Panc1 (cell line): ENCODE data around the gene PPP1R1A. TPM values are rescaled to one million over a fixed set of nuclear protein-coding genes. Genes with fewer than 3 reads are reported as not detected.

Experiments used
- ATAC-seq: fragments of 200-7000 bp; cut with Tn5 transposase; 2 replicates; pipeline ENCODE4 v1.9.1; 2020; ENCODE audit warnings: mild to moderate bottlenecking, moderate library complexity
- BruUV-seq: library from RNA; stranded (reverse); fragments of 400-500 nt; replicated peaks from 2 replicates; lab custom pipeline; 2021; lab: Mats Ljungman, UMichigan
- CTCF ChIA-PET: fragments of 300-600 bp; sonication (Branson Sonifier 250); formaldehyde crosslinking; loops from one replicate; lab custom pipeline; 2022; ENCODE audit warnings: antibody characterized with exemption; lab: Charles Lee
- POLR2A ChIA-PET: fragments of 300-600 bp; sonication (Branson Sonifier 250); formaldehyde crosslinking; loops from one replicate; lab custom pipeline; 2022; ENCODE audit warnings: antibody characterized with exemption; lab: Charles Lee
- DNase-seq: peaks from one replicate; pipeline ENCODE4 v3.0.0-alpha.2; 2010; ENCODE audit warnings: low read depth, low spot score
- H3K27ac ChIP-seq: 2 replicates; pipeline ENCODE4 v1.5.1; 2011; ENCODE audit warnings: mild to moderate bottlenecking, low read length, inconsistent platforms
- H3K27me3 ChIP-seq: fragments of 200-500 bp; sonication (Bioruptor generic); 2 replicates; pipeline ENCODE4 v1.6.0; 2014; ENCODE audit warnings: low read length, inconsistent platforms; ENCODE audit not compliant: control insufficient read depth, insufficient read depth
- H3K36me3 ChIP-seq: fragments of 200-500 bp; sonication (Bioruptor generic); 2 replicates; pipeline ENCODE4 v1.5.1; 2014; ENCODE audit warnings: inconsistent platforms, mild to moderate bottlenecking, low read length, moderate library complexity; ENCODE audit not compliant: control insufficient read depth, insufficient read depth
- H3K4me1 ChIP-seq: 2 replicates; pipeline ENCODE4 v1.5.1; 2011; ENCODE audit warnings: inconsistent platforms, mild to moderate bottlenecking, low read length, moderate library complexity; ENCODE audit not compliant: control insufficient read depth, insufficient read depth
- H3K4me3 ChIP-seq, 2 experiments: 2 replicates each; pipeline ENCODE4 v1.5.1; 2011 to 2012; ENCODE audit warnings: low read depth in 2 of 2, low read length in 2 of 2, mild to moderate bottlenecking in 2 of 2, inconsistent platforms in 1 of 2, moderate library complexity in 1 of 2
- H3K9me3 ChIP-seq: fragments of 200-500 bp; sonication (Bioruptor generic); 2 replicates; pipeline ENCODE4 v1.5.1; 2014; ENCODE audit warnings: low read depth, mild to moderate bottlenecking, inconsistent platforms, low read length, moderate library complexity; ENCODE audit not compliant: control insufficient read depth, insufficient read depth
- CTCF ChIP-seq: fragments of 450-650 bp; IDR thresholded peaks from 2 replicates; pipeline ENCODE4 v1.5.1; 2017; ENCODE audit warnings: mild to moderate bottlenecking
- POLR2AphosphoS5 ChIP-seq: IDR thresholded peaks from 2 replicates; pipeline ENCODE4 v1.6.1; 2012; ENCODE audit warnings: mild to moderate bottlenecking, low read depth, low read length, moderate library complexity
- REST ChIP-seq, 2 experiments: IDR thresholded peaks; 2 replicates each; pipeline ENCODE4 v1.6.1; 2011 to 2012; ENCODE audit warnings: low read depth in 2 of 2, control low read depth in 1 of 2, low read length in 1 of 2, mild to moderate bottlenecking in 1 of 2, moderate library complexity in 1 of 2; ENCODE audit not compliant: insufficient read depth in 1 of 2
- SIN3A ChIP-seq: IDR thresholded peaks from 2 replicates; pipeline ENCODE4 v1.6.1; 2012; ENCODE audit warnings: low read depth, mild to moderate bottlenecking, low read length, moderate library complexity, borderline replicate concordance; ENCODE audit not compliant: insufficient read depth
- TCF7L2 ChIP-seq: IDR thresholded peaks from 2 replicates; pipeline ENCODE4 v1.6.1; 2011; ENCODE audit warnings: mild to moderate bottlenecking, low read depth, low read length, inconsistent platforms
- in situ Hi-C: cut with HindIII; loops from 2 replicates; pipeline ENCODE4 v1.10.0; 2016; ENCODE audit warnings: low sequenced_read_pairs, low pct_unique_long_range_greater_than_20kb
- intact Hi-C: fragments of 100-400 bp; cut with micrococcal nuclease; formaldehyde crosslinking; loops from one replicate; pipeline ENCODE4 v1.10.0; 2022; ENCODE audit not compliant: unreplicated experiment
- total RNA-seq: library from RNA; stranded (reverse); gene quantifications from one replicate; pipeline ENCODE4 v1.2.1, GENCODE V29; 2021; ENCODE audit not compliant: unreplicated experiment

PPP1R1A gene
- total RNA-seq, 1 experiment from 2014 or later, result 0.23 TPM

GRCh38 chr12:54579696-54580333 is 8.6 kb downstream of the PPP1R1A start:
- Histone ChIP-seq H3K36me3 (no peaks in the 10 kb centered on the region), H3K27ac (no peak overlapping the region), H3K4me3 (no peak overlapping the region), H3K4me1 (no peaks in the 10 kb centered on the region), H3K27me3 (peaks cover 7% of the 10 kb centered on the region), H3K9me3 (no peaks in the 10 kb centered on the region)
- no TSS peak for BruUV-seq
- in situ Hi-C loops, result no loop called here
- TF ChIP-seq CTCF, result peak; percentile 99
- TF ChIP-seq TCF7L2, result no peak
- peak in 1 of 2 experiments; percentile 10; a peak in 1 of 4 replicates for TF ChIP-seq REST (IDR thresholded peaks at IDR 0.05; ENCODE audit: insufficient read depth in 1 of 2, low read depth in 2 of 2, low read length in 1 of 2)
- CTCF ChIA-PET, result interaction anchor here (0.6 to 1.6 kb wide), 7 partner anchors 16 to 493 kb away, joined by 3 to 5 read pairs (median 4); no protein-coding TSS in a partner anchor
- intact Hi-C loops, result no loop called here
- DNase-seq, result peak; percentile 80
- POLR2A ChIA-PET, result no interaction called here
- ATAC-seq, result peak; percentile 98

- peak; percentile 6; the same call in 1 of the 2 replicates for ATAC-seq
- Histone ChIP-seq H3K4me1 (no peaks in the 10 kb centered on the region), H3K4me3 (no peak overlapping the region), H3K27ac (no peak overlapping the region), H3K9me3 (no peaks in the 10 kb centered on the region), H3K27me3 (peaks cover 7% of the 10 kb centered on the region), H3K36me3 (no peaks in the 10 kb centered on the region)
- in situ Hi-C loops (no loop called here), intact Hi-C loops (no loop called here)
- ChIA-PET POLR2A (no interaction called here), CTCF (interaction anchor here (0.7 to 1.6 kb wide), 6 partner anchors 17 to 494 kb away, joined by 3 to 5 read pairs (median 4); no protein-coding TSS in a partner anchor)
- BruUV-seq, result no TSS peak
- TF ChIP-seq POLR2AphosphoS5 (no peak), TCF7L2 (no peak), CTCF (no peak), REST (IDR thresholded peaks at IDR 0.05; ENCODE audit: insufficient read depth in 1 of 2, low read depth in 2 of 2, low read length in 1 of 2) (no peak), SIN3A (no peak)
- DNase-seq, result no peak
Observed at GRCh38 chr12:54579258-54579657, 9.2 kb downstream of the PPP1R1A start.
